HEK293 (cell line): ENCODE data around the gene PEPD.
A peak's percentile ranks its signal among the peaks of the same experiment; 100 is the strongest.

ENCODE experiments used
- BCL11B ChIP-seq: fragments of 450-650 bp; formaldehyde crosslinking; IDR thresholded peaks from 2 replicates; pipeline ENCODE4 v1.5.1; 2016; ENCODE audit warnings: low read depth, missing biosample characterization, missing genetic modification characterization
- GFI1B ChIP-seq: fragments of 450-650 bp; formaldehyde crosslinking; IDR thresholded peaks from 2 replicates; pipeline ENCODE4 v1.5.1; 2016; ENCODE audit warnings: missing biosample characterization, missing genetic modification characterization
- KLF8 ChIP-seq: fragments of 450-650 bp; formaldehyde crosslinking; IDR thresholded peaks from 2 replicates; pipeline ENCODE4 v1.5.1; 2016; ENCODE audit warnings: missing biosample characterization, missing genetic modification characterization
- OVOL3 ChIP-seq: fragments of 450-650 bp; formaldehyde crosslinking; IDR thresholded peaks from 2 replicates; pipeline ENCODE4 v1.5.1; 2016; ENCODE audit warnings: missing biosample characterization, missing genetic modification characterization
- RBAK ChIP-seq: fragments of 450-650 bp; formaldehyde crosslinking; IDR thresholded peaks from 2 replicates; pipeline ENCODE4 v1.5.1; 2016; ENCODE audit warnings: missing biosample characterization, missing genetic modification characterization
- SALL2 ChIP-seq: fragments of 450-650 bp; formaldehyde crosslinking; IDR thresholded peaks from 2 replicates; pipeline ENCODE4 v1.5.0; 2017; ENCODE audit warnings: missing biosample characterization, mild to moderate bottlenecking, missing genetic modification characterization, borderline replicate concordance
- SCRT2 ChIP-seq: fragments of 450-650 bp; formaldehyde crosslinking; IDR thresholded peaks from 2 replicates; pipeline ENCODE4 v1.5.1; 2016; ENCODE audit warnings: missing biosample characterization, missing genetic modification characterization
- ZBTB17 ChIP-seq: fragments of 450-650 bp; formaldehyde crosslinking; IDR thresholded peaks from 2 replicates; pipeline ENCODE4 v1.5.1; 2016; ENCODE audit warnings: missing biosample characterization, missing genetic modification characterization
- ZBTB21 ChIP-seq: fragments of 450-650 bp; formaldehyde crosslinking; IDR thresholded peaks from 2 replicates; pipeline ENCODE4 v1.5.1; 2017; ENCODE audit warnings: missing biosample characterization, missing genetic modification characterization
- ZBTB48 ChIP-seq: fragments of 450-650 bp; formaldehyde crosslinking; IDR thresholded peaks from 2 replicates; pipeline ENCODE4 v1.5.1; 2016; ENCODE audit warnings: missing biosample characterization, missing genetic modification characterization
- ZBTB7A ChIP-seq: fragments of 450-650 bp; formaldehyde crosslinking; IDR thresholded peaks from 2 replicates; pipeline ENCODE4 v1.5.1; 2016; ENCODE audit warnings: low read depth, missing biosample characterization, missing genetic modification characterization
- ZNF146 ChIP-seq: fragments of 450-650 bp; formaldehyde crosslinking; IDR thresholded peaks from 2 replicates; pipeline ENCODE4 v1.5.1; 2016; ENCODE audit warnings: missing biosample characterization, missing genetic modification characterization
- ZNF2 ChIP-seq: fragments of 450-650 bp; formaldehyde crosslinking; IDR thresholded peaks from 2 replicates; pipeline ENCODE4 v1.5.1; 2016; ENCODE audit warnings: missing biosample characterization, missing genetic modification characterization
- ZNF23 ChIP-seq: fragments of 450-650 bp; formaldehyde crosslinking; IDR thresholded peaks from 2 replicates; pipeline ENCODE4 v1.5.1; 2016; ENCODE audit warnings: missing biosample characterization, missing genetic modification characterization, borderline replicate concordance
- ZNF24 ChIP-seq: fragments of 450-650 bp; formaldehyde crosslinking; IDR thresholded peaks from 2 replicates; pipeline ENCODE4 v1.5.1; 2016; ENCODE audit warnings: missing biosample characterization, missing genetic modification characterization
- ZNF37A ChIP-seq: fragments of 450-650 bp; IDR thresholded peaks from 2 replicates; pipeline ENCODE4 v1.5.1; 2018; ENCODE audit warnings: missing biosample characterization, missing genetic modification characterization
- ZNF555 ChIP-seq: fragments of 450-650 bp; formaldehyde crosslinking; conservative IDR thresholded peaks from 2 replicates; pipeline ENCODE4 v1.5.1; 2017; ENCODE audit warnings: missing biosample characterization, mild to moderate bottlenecking, missing genetic modification characterization, inconsistent platforms
- ZNF701 ChIP-seq: fragments of 450-650 bp; formaldehyde crosslinking; IDR thresholded peaks from 2 replicates; pipeline ENCODE4 v1.5.1; 2016; ENCODE audit warnings: missing biosample characterization, missing genetic modification characterization
- ZNF837 ChIP-seq: fragments of 450-650 bp; formaldehyde crosslinking; IDR thresholded peaks from 2 replicates; pipeline ENCODE4 v1.5.1; 2016; ENCODE audit warnings: missing biosample characterization, missing genetic modification characterization
- ZSCAN16 ChIP-seq: fragments of 450-650 bp; formaldehyde crosslinking; IDR thresholded peaks from 2 replicates; pipeline ENCODE4 v1.5.1; 2016; ENCODE audit warnings: missing biosample characterization, missing genetic modification characterization
- ZXDB ChIP-seq: fragments of 450-650 bp; formaldehyde crosslinking; IDR thresholded peaks from 2 replicates; pipeline ENCODE4 v1.5.1; 2016; ENCODE audit warnings: missing biosample characterization, missing genetic modification characterization
- TF ChIP-seq, protein P1 (sequence below): fragments of 450-650 bp; formaldehyde crosslinking; IDR thresholded peaks from 2 replicates; pipeline ENCODE4 v1.5.1; 2017; ENCODE audit warnings: missing biosample characterization, missing genetic modification characterization
- TF ChIP-seq, protein P2 (sequence below): fragments of 450-650 bp; formaldehyde crosslinking; IDR thresholded peaks from 2 replicates; pipeline ENCODE4 v1.5.1; 2016; ENCODE audit warnings: missing biosample characterization, missing genetic modification characterization
- TF ChIP-seq, protein P3 (sequence below): fragments of 450-650 bp; IDR thresholded peaks from 2 replicates; pipeline ENCODE4 v1.5.1; 2018; ENCODE audit warnings: missing biosample characterization, mild to moderate bottlenecking, missing genetic modification characterization
- TF ChIP-seq, protein P4 (sequence below): fragments of 450-650 bp; formaldehyde crosslinking; IDR thresholded peaks from 2 replicates; pipeline ENCODE4 v1.5.1; 2017; ENCODE audit warnings: missing biosample characterization, missing genetic modification characterization
- TF ChIP-seq, protein P5 (sequence below): fragments of 450-650 bp; formaldehyde crosslinking; IDR thresholded peaks from 2 replicates; pipeline ENCODE4 v1.5.1; 2016; ENCODE audit warnings: missing biosample characterization, missing genetic modification characterization
- TF ChIP-seq, protein P6 (sequence below): fragments of 450-650 bp; formaldehyde crosslinking; optimal IDR thresholded peaks from 2 replicates; pipeline ENCODE3; 2016; ENCODE audit warnings: missing biosample characterization, mild to moderate bottlenecking, missing genetic modification characterization

PEPD gene

DNA sequence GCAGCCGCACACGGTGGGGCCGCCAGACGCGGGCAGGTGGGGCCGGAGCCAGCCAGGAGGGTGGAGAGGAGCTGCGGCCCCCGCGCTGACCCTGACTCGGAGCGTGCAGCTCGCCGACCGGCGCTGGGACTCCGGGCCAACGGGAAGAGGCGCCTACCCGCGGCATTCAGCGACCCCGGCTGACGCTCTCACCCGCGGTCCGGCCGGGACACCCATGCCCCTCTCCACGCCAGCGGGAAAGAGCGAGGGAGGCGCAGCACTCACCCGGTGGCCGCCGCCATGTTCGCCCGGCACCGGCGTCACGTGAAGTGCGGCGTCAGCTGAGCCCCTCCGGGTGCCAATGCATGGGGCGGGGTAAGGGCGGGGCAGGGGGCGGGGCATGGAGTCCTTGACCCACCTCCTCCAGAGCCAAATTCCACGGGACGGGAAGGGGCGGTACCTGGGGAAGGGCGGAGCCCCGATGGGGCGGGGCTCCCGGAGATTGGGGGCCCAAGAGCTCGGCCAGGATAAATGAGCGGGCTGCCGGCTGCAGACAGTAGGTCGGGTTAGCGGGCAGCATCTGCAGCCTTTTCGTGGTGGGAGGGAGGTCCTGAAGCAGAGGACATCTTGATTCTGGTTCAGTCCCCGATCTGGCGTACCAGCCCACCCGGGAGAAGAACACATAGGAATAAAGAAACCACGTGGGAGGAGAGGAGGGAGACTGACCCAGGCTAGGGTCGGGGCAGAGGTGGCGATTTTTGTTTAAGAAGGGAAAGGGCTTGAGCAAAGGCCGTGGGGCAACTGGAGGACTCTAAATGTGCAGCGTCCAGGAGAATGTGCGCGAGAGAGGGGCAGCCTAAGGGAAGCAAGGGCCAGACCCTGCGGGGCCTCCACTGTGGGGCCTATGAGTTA is at the start of gene PEPD (continued):
- TF ChIP-seq ZBTB21 (tag by site-specific recombination): peak; percentile 74
- TF ChIP-seq ZNF555: no peak
- TF ChIP-seq ZNF23 (tag by site-specific recombination): peak; percentile 45; the same call in 1 of the 2 replicates
- peak; percentile 63 for TF ChIP-seq ZBTB48
- no peak for TF ChIP-seq ZNF837 (tag by site-specific recombination)
- peak; percentile 84; the same call in 1 of the 2 replicates for TF ChIP-seq ZNF2 (tag by site-specific recombination)
- peak; percentile 41; the same call in 1 of the 2 replicates for TF ChIP-seq SALL2 (tag by site-specific recombination)
- peak; percentile 43; the same call in 1 of the 2 replicates for TF ChIP-seq SCRT2
- TF ChIP-seq, protein P1, sequence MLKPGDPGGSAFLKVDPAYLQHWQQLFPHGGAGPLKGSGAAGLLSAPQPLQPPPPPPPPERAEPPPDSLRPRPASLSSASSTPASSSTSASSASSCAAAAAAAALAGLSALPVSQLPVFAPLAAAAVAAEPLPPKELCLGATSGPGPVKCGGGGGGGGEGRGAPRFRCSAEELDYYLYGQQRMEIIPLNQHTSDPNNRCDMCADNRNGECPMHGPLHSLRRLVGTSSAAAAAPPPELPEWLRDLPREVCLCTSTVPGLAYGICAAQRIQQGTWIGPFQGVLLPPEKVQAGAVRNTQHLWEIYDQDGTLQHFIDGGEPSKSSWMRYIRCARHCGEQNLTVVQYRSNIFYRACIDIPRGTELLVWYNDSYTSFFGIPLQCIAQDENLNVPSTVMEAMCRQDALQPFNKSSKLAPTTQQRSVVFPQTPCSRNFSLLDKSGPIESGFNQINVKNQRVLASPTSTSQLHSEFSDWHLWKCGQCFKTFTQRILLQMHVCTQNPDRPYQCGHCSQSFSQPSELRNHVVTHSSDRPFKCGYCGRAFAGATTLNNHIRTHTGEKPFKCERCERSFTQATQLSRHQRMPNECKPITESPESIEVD: no peak
- no peak; the same call in none of the 2 replicates for TF ChIP-seq OVOL3
- peak; percentile 56 for TF ChIP-seq ZBTB17 (tag by site-specific recombination)
- no peak for TF ChIP-seq ZNF37A (tag by site-specific recombination)
- TF ChIP-seq, protein P2, sequence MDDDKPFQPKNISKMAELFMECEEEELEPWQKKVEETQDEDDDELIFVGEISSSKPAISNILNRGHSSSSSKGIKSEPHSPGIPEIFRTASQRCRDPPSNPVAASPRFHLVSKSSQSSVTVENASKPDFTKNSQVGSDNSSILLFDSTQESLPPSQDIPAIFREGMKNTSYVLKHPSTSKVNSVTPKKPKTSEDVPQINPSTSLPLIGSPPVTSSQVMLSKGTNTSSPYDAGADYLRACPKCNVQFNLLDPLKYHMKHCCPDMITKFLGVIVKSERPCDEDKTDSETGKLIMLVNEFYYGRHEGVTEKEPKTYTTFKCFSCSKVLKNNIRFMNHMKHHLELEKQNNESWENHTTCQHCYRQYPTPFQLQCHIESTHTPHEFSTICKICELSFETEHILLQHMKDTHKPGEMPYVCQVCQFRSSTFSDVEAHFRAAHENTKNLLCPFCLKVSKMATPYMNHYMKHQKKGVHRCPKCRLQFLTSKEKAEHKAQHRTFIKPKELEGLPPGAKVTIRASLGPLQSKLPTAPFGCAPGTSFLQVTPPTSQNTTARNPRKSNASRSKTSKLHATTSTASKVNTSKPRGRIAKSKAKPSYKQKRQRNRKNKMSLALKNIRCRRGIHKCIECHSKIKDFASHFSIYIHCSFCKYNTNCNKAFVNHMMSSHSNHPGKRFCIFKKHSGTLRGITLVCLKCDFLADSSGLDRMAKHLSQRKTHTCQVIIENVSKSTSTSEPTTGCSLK (tag by site-specific recombination): no peak
- TF ChIP-seq, protein P3, sequence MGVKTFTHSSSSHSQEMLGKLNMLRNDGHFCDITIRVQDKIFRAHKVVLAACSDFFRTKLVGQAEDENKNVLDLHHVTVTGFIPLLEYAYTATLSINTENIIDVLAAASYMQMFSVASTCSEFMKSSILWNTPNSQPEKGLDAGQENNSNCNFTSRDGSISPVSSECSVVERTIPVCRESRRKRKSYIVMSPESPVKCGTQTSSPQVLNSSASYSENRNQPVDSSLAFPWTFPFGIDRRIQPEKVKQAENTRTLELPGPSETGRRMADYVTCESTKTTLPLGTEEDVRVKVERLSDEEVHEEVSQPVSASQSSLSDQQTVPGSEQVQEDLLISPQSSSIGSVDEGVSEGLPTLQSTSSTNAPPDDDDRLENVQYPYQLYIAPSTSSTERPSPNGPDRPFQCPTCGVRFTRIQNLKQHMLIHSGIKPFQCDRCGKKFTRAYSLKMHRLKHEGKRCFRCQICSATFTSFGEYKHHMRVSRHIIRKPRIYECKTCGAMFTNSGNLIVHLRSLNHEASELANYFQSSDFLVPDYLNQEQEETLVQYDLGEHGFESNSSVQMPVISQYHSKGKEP (tag by site-specific recombination): no peak
- peak; percentile 98 for TF ChIP-seq ZXDB
- peak; percentile 100 for TF ChIP-seq KLF8
- TF ChIP-seq, protein P4, sequence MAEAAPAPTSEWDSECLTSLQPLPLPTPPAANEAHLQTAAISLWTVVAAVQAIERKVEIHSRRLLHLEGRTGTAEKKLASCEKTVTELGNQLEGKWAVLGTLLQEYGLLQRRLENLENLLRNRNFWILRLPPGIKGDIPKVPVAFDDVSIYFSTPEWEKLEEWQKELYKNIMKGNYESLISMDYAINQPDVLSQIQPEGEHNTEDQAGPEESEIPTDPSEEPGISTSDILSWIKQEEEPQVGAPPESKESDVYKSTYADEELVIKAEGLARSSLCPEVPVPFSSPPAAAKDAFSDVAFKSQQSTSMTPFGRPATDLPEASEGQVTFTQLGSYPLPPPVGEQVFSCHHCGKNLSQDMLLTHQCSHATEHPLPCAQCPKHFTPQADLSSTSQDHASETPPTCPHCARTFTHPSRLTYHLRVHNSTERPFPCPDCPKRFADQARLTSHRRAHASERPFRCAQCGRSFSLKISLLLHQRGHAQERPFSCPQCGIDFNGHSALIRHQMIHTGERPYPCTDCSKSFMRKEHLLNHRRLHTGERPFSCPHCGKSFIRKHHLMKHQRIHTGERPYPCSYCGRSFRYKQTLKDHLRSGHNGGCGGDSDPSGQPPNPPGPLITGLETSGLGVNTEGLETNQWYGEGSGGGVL (tag by site-specific recombination): peak; percentile 36; the same call in 1 of the 2 replicates
- peak; percentile 47; the same call in 1 of the 2 replicates for TF ChIP-seq RBAK
- TF ChIP-seq ZNF24 (tag by site-specific recombination): peak; percentile 98
- peak; percentile 69 for TF ChIP-seq ZBTB7A (tag by site-specific recombination)
- no peak for TF ChIP-seq BCL11B
- TF ChIP-seq, protein P5, sequence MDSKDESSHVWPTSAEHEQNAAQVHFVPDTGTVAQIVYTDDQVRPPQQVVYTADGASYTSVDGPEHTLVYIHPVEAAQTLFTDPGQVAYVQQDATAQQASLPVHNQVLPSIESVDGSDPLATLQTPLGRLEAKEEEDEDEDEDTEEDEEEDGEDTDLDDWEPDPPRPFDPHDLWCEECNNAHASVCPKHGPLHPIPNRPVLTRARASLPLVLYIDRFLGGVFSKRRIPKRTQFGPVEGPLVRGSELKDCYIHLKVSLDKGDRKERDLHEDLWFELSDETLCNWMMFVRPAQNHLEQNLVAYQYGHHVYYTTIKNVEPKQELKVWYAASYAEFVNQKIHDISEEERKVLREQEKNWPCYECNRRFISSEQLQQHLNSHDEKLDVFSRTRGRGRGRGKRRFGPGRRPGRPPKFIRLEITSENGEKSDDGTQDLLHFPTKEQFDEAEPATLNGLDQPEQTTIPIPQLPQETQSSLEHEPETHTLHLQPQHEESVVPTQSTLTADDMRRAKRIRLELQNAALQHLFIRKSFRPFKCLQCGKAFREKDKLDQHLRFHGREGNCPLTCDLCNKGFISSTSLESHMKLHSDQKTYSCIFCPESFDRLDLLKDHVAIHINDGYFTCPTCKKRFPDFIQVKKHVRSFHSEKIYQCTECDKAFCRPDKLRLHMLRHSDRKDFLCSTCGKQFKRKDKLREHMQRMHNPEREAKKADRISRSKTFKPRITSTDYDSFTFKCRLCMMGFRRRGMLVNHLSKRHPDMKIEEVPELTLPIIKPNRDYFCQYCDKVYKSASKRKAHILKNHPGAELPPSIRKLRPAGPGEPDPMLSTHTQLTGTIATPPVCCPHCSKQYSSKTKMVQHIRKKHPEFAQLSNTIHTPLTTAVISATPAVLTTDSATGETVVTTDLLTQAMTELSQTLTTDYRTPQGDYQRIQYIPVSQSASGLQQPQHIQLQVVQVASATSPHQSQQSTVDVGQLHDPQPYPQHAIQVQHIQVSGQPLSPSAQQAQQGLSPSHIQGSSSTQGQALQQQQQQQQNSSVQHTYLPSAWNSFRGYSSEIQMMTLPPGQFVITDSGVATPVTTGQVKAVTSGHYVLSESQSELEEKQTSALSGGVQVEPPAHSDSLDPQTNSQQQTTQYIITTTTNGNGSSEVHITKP (tag by site-specific recombination): no peak
- 0 out of 2 replicates have a peak, but pooled peaks have one; percentile 20 for TF ChIP-seq ZSCAN16 (tag by site-specific recombination)
- TF ChIP-seq ZNF146 (tag by site-specific recombination): peak; percentile 86
- TF ChIP-seq GFI1B (tag by site-specific recombination): no peak
- TF ChIP-seq, protein P6, sequence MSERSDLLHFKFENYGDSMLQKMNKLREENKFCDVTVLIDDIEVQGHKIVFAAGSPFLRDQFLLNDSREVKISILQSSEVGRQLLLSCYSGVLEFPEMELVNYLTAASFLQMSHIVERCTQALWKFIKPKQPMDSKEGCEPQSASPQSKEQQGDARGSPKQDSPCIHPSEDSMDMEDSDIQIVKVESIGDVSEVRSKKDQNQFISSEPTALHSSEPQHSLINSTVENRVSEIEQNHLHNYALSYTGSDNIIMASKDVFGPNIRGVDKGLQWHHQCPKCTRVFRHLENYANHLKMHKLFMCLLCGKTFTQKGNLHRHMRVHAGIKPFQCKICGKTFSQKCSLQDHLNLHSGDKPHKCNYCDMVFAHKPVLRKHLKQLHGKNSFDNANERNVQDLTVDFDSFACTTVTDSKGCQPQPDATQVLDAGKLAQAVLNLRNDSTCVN (tag by site-specific recombination): peak; percentile 51
- TF ChIP-seq ZNF701 (tag by site-specific recombination): peak; percentile 32; the same call in 1 of the 2 replicates
